H1 (cell line): ENCODE data around the gene BDKRB1. TPM values are rescaled to one million over a fixed set of nuclear protein-coding genes. Genes with fewer than 3 reads are reported as not detected.

ENCODE experiments used
- GABPA ChIP-seq: IDR thresholded peaks from 2 replicates; pipeline ENCODE4 v1.6.1; 2011; ENCODE audit warnings: mild to moderate bottlenecking, low read length, moderate library complexity, borderline replicate concordance; ENCODE audit not compliant: insufficient read depth
- RFX5 ChIP-seq: IDR thresholded peaks from 2 replicates; pipeline ENCODE4 v1.6.1; 2011; ENCODE audit warnings: low read depth, low read length, improper control_type of control experiment, borderline replicate concordance
- SIX5 ChIP-seq: IDR thresholded peaks from 2 replicates; pipeline ENCODE4 v1.6.1; 2011; ENCODE audit warnings: mild to moderate bottlenecking, low read depth, low read length
- polyA plus RNA-seq, 7 experiments: library from polyadenylated mRNA; depleted of rRNA in 3 of 7; stranded (reverse) in 5 of 7; unstranded in 2 of 7; fragments of >200 nt in 5 of 7; fragments of 200-250 nt in 2 of 7; gene quantifications; 1 replicate in 5 of 7; 2 replicates in 1 of 7; 4 replicates in 1 of 7; pipeline versions ENCODE4 v1.2.1 to v1.2.3, GENCODE V29; 2011 to 2013; ENCODE audit warnings: missing spikeins in 2 of 7, mixed read lengths in 2 of 7
- total RNA-seq: library from RNA; stranded (reverse); fragmentation: NEBNext Ultra II Directional; extraction: Animal tissue kit (Norgen Biotek cat#: 25700); gene quantifications from 2 replicates; pipeline ENCODE4 v1.2.1, GENCODE V29; 2021

The BDKRB1 gene
- total and polyA plus RNA-seq, 2 of the 8 experiments (the other 6 are each of a cell fraction or from before 2014, with no cell fraction given) = 0.27 TPM; not detected in 1

- TF ChIP-seq GABPA (no peak), SIX5 (no peak), RFX5 (no peak)
Measured at GRCh38 chr14:96272777-96273473, 16.9 kb downstream of the BDKRB1 start (continued).
